Liver (tissue), 9 donors: ENCODE results near the gene COL8A1. TPM values are rescaled to one million over a fixed set of nuclear protein-coding genes. Genes with fewer than 3 reads are reported as not detected.

Experiments
- DNase-seq: peaks from one replicate; pipeline ENCODE4 v3.0.0-alpha.2; 2017; ENCODE audit warnings: low spot score
- H3K27ac ChIP-seq, 2 donors: one replicate each; pipeline ENCODE4 v1.7.0; 2013; ENCODE audit warnings: inconsistent platforms in 2 of 2, low read length in 2 of 2, control low read depth in 1 of 2, low read depth in 1 of 2, mild to moderate bottlenecking in 1 of 2
- H3K27me3 ChIP-seq, 4 donors: one replicate each; pipeline versions ENCODE4 v1.6.1 to v1.7.0; 2013; ENCODE audit warnings: low read length in 3 of 4, inconsistent platforms in 1 of 4, mild to moderate bottlenecking in 1 of 4, moderate library complexity in 1 of 4; ENCODE audit not compliant: control insufficient read depth in 4 of 4, insufficient read depth in 4 of 4
- H3K36me3 ChIP-seq, 4 donors: one replicate each; pipeline versions ENCODE4 v1.6.1 to v1.7.0; 2013; ENCODE audit warnings: low read length in 3 of 4, mild to moderate bottlenecking in 3 of 4, low read depth in 1 of 4, moderate library complexity in 1 of 4; ENCODE audit not compliant: control insufficient read depth in 4 of 4, insufficient read depth in 3 of 4
- H3K4me1 ChIP-seq, 4 donors: one replicate each; pipeline versions ENCODE4 v1.6.1 to v1.7.0; 2013; ENCODE audit warnings: low read length in 3 of 4, mild to moderate bottlenecking in 3 of 4, moderate library complexity in 1 of 4; ENCODE audit not compliant: control insufficient read depth in 4 of 4, insufficient read depth in 4 of 4
- H3K4me3 ChIP-seq, 3 donors: one replicate each; pipeline versions ENCODE4 v1.6.1 to v1.7.0; 2013; ENCODE audit warnings: low read length in 3 of 3, control low read depth in 1 of 3, low read depth in 1 of 3, mild to moderate bottlenecking in 1 of 3
- H3K9ac ChIP-seq, 2 donors: one replicate each; pipeline ENCODE4 v1.7.0; 2013; ENCODE audit warnings: low read length in 2 of 2, mild to moderate bottlenecking in 2 of 2, moderate library complexity in 2 of 2, control low read depth in 1 of 2, low read depth in 1 of 2
- H3K9me3 ChIP-seq, 4 donors: one replicate each; pipeline versions ENCODE4 v1.6.1 to v1.7.0; 2013; ENCODE audit warnings: low read length in 3 of 4; ENCODE audit not compliant: control insufficient read depth in 4 of 4
- CTCF ChIP-seq: fragments of 150-350 bp; IDR thresholded peaks from 2 replicates; pipeline ENCODE4 v1.5.1; 2017; ENCODE audit warnings: improper control_type of control experiment, low read depth, low read length; ENCODE audit not compliant: missing input control
- EGR1 ChIP-seq, 2 donors: IDR thresholded peaks; 2 replicates each; pipeline ENCODE4 v1.6.1; 2016 to 2018; ENCODE audit warnings: antibody characterized with exemption in 2 of 2, low read depth in 2 of 2
- FOXA1 ChIP-seq: IDR thresholded peaks from 2 replicates; pipeline ENCODE4 v1.6.1; 2016; ENCODE audit warnings: antibody characterized with exemption
- HNF4G ChIP-seq: IDR thresholded peaks from 2 replicates; pipeline ENCODE4 v1.6.1; 2016; ENCODE audit warnings: antibody characterized with exemption
- JUND ChIP-seq, 2 donors: IDR thresholded peaks; 2 replicates each; pipeline ENCODE4 v1.6.1; 2016; ENCODE audit warnings: antibody characterized with exemption in 2 of 2
- MAX ChIP-seq: IDR thresholded peaks from 2 replicates; pipeline ENCODE4 v1.6.1; 2016; ENCODE audit warnings: antibody characterized with exemption
- NR2F2 ChIP-seq: IDR thresholded peaks from 2 replicates; pipeline ENCODE4 v1.6.1; 2016; ENCODE audit warnings: antibody characterized with exemption
- RAD21 ChIP-seq, 2 donors: IDR thresholded peaks; 2 replicates each; pipeline ENCODE4 v1.6.1; 2016; ENCODE audit warnings: antibody characterized with exemption in 2 of 2, mild to moderate bottlenecking in 2 of 2
- REST ChIP-seq: IDR thresholded peaks from 2 replicates; pipeline ENCODE4 v1.6.1; 2016; ENCODE audit warnings: antibody characterized with exemption, mild to moderate bottlenecking
- RXRA ChIP-seq, 2 donors: IDR thresholded peaks; 2 replicates each; pipeline ENCODE4 v1.6.1; 2017 to 2018; ENCODE audit warnings: antibody characterized with exemption in 2 of 2, mild to moderate bottlenecking in 1 of 2
- SP1 ChIP-seq: IDR thresholded peaks from 2 replicates; pipeline ENCODE4 v1.6.1; 2018; ENCODE audit warnings: antibody characterized with exemption, mild to moderate bottlenecking
- TAF1 ChIP-seq: conservative IDR thresholded peaks from 2 replicates; pipeline ENCODE4 v1.6.1; 2016; ENCODE audit warnings: antibody characterized with exemption, mild to moderate bottlenecking
- YY1 ChIP-seq: IDR thresholded peaks from 2 replicates; pipeline ENCODE4 v1.6.1; 2016; ENCODE audit warnings: antibody characterized with exemption, mild to moderate bottlenecking
- WGBS: extraction: QIAGEN DNeasy Blood & Tissue Kit; methylation state at CpG from one replicate; pipeline ENCODE4 v1.1.7; 2013; 5-methylcytosine and 5-hydroxymethylcytosine counted together
- polyA plus RNA-seq, 2 donors: library from polyadenylated mRNA; stranded (reverse) in 1 of 2; unstranded in 1 of 2; fragments of 200-250 nt in 1 of 2; fragments of >200 nt in 1 of 2; fragmentation: Nextera tagmentation in 1 of 2; extraction: Ambion mirVana in 1 of 2; gene quantifications; one replicate each; pipeline versions ENCODE4 v1.2.1 to v1.2.3, GENCODE V29; 2013 to 2015
- total RNA-seq, 2 donors: library from RNA; depleted of rRNA; stranded (reverse); fragments of >200 nt; gene quantifications; one replicate each; pipeline ENCODE4 v1.2.3, GENCODE V29; 2014
- TF ChIP-seq, protein P1 (sequence below): IDR thresholded peaks from 2 replicates; pipeline ENCODE4 v1.6.1; 2016; ENCODE audit warnings: antibody characterized with exemption
- donor health status: healthy.
- donor health status: healthy.
- donor health status: healthy.
- donor health status: healthy.
- donor health status: healthy.

The COL8A1 gene
- total and polyA plus RNA-seq, 4 donors, result 0.14 to 2.2 (median 1.0) TPM

DNA sequence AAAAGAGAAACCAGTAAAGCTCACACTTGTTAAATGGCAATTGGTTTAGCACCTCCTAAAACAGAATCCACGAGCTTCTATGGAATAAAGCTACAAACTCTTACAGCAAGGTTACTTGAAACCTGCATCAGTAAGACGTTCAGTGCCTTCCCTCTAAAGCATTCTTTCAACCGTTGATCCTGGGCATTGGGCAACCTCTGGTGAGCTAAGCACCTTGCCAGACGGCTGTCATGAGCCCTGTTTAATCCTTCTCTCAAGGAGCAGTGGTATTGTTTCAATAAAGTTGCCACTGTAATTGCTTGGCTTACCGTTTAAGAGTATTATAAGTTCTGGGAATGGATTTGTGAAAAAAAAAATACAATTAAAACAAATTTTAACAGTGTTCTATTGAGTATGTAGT lies 75.0 kb downstream of the COL8A1 start:
- H3K9me3 ChIP-seq, result no peaks in the 10 kb centered on the region
- TF ChIP-seq TAF1 (no peak), RAD21 (IDR thresholded peaks at IDR 0.05) (no peak), CTCF (no peak), HNF4G (no peak), MAX (no peak), JUND (IDR thresholded peaks at IDR 0.05) (no peak), REST (no peak), EGR1 (IDR thresholded peaks at IDR 0.05; ENCODE audit: low read depth in 2 of 2) (no peak), SP1 (no peak)
- TF ChIP-seq, protein P1, sequence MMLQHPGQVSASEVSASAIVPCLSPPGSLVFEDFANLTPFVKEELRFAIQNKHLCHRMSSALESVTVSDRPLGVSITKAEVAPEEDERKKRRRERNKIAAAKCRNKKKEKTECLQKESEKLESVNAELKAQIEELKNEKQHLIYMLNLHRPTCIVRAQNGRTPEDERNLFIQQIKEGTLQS, result no peak
- no peak overlapping the region for H3K9ac ChIP-seq
- no peak for DNase-seq
- H3K4me1 ChIP-seq, result no peaks in the 10 kb centered on the region
- H3K27ac ChIP-seq, result no peak overlapping the region
- WGBS, result 56% methylated on average over 5 of the region's 5 CpGs
- no peak overlapping the region for H3K4me3 ChIP-seq
- H3K36me3 ChIP-seq, result no peaks in the 10 kb centered on the region
- H3K27me3 ChIP-seq, result peaks cover 0 to 3% (median 2%) of the 10 kb centered on the region in 4 donors

DNA sequence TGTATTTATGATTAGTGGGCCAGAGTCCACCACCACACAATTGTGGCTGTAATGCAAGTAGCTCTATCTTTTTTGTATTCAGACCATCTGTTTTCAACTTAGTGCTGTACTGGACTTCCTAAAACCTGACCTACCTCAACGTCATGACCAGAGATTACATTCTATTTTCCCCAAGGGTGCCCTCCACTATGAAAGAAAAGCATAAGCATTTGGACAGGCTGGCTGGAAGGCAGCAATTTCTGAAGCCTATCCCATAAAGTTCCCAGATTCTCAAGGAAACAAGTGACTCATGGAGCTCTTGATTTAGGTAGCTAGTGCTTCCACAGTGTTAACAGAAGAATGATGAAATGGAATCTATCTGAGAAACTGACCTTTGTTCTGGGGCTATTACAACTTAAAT lies 75.8 kb downstream of the COL8A1 start:
- Histone ChIP-seq H3K4me3 (no peak overlapping the region), H3K27me3 (peaks cover 0 to 3% (median 2%) of the 10 kb centered on the region in 4 donors), H3K9me3 (no peaks in the 10 kb centered on the region), H3K36me3 (no peaks in the 10 kb centered on the region), H3K9ac (no peak overlapping the region), H3K27ac (no peak overlapping the region), H3K4me1 (no peaks in the 10 kb centered on the region)
- 51% methylated on average over 1 of the region's 1 CpG for WGBS
- no peak for DNase-seq
- TF ChIP-seq YY1, result no peak
- no peak for TF ChIP-seq NR2F2

GRCh38 chr3:99714575-99714974 lies 76.2 kb downstream of the COL8A1 start:
- no peak overlapping the region for H3K27ac ChIP-seq
- DNase-seq, result no peak
- no peaks in the 10 kb centered on the region for H3K36me3 ChIP-seq
- H3K4me1 ChIP-seq, result no peaks in the 10 kb centered on the region
- H3K9ac ChIP-seq, result no peak overlapping the region
- peaks cover 0 to 6% (median 2%) of the 10 kb centered on the region in 4 donors for H3K27me3 ChIP-seq
- no peaks in the 10 kb centered on the region for H3K9me3 ChIP-seq
- no peak overlapping the region for H3K4me3 ChIP-seq
- TF ChIP-seq TAF1 (no peak), RXRA (IDR thresholded peaks at IDR 0.05) (no peak), YY1 (no peak), FOXA1 (no peak)
- WGBS, result 73% methylated on average over 2 of the region's 2 CpGs
